OCI-M2 (cell line): ENCODE data around the gene SPECC1.
A peak's percentile ranks its signal among the peaks of the same experiment; 100 is the strongest.

Source experiments
- DNase-seq: peaks from one replicate; lab custom pipeline; 2025; ENCODE audit not compliant: unreplicated experiment; lab: John Stamatoyannopoulos, UW

The SPECC1 gene

GRCh38 chr17:20121359-20122253, 112.4 kb downstream of the SPECC1 start:
- no peak for DNase-seq

GRCh38 chr17:20122254-20122879, 113.2 kb downstream of the SPECC1 start:
- DNase-seq: no peak

DNA sequence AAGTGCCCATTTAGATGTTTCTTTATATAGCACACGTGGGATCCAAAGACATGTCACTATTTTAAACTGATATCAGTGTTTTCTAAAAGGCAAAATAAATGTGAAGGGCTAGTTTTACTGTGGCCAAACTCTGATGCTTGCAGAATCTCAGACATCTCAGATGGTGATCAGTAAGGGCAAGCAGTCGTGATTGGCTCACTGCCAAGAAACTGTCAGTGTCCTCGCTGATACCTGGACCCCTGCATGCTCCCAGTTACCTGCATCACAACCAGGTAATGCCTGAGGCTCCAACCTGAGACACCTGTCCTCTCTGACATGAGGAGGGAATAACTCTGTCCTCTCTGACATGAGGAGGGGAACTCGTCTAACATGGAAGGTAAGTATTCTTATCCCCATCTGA, 114.0 kb downstream of the SPECC1 start:
- DNase-seq: no peak

- no peak for DNase-seq
Measured at GRCh38 chr17:20125724-20126123, 116.6 kb downstream of the SPECC1 start.

DNA sequence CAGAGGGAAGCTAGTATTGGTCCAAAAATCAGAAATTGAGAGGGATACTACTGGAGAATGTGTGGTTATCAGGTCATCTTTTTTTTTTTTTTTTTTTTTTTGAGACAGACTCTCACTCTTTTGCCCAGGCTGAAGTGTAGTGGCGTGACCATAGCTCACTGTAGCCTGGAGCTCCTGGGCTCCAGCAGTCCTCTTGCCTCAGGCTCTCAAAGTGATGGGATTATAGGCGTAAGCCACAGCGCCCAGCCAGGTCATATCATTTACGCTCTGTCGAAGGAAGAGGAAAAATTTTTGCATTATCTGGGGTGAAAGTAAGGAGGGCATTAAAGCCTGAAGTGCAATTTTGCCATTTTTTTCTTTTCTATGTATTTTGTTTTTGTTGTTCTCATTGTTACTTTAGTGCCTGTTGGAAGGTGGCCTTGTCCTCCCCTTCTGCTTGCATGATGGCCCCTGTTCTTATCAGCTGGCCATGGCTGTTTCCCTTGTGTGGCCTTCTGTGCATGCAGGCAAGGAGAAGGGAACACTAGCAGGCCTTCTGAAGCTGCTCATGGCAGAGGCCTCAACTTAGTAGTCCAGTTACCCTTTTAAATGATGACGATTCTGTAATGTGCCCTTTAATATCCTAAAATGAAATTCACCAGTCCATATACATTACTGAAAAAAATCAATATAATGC, 118.3 kb downstream of the SPECC1 start:
- no peak for DNase-seq

DNA sequence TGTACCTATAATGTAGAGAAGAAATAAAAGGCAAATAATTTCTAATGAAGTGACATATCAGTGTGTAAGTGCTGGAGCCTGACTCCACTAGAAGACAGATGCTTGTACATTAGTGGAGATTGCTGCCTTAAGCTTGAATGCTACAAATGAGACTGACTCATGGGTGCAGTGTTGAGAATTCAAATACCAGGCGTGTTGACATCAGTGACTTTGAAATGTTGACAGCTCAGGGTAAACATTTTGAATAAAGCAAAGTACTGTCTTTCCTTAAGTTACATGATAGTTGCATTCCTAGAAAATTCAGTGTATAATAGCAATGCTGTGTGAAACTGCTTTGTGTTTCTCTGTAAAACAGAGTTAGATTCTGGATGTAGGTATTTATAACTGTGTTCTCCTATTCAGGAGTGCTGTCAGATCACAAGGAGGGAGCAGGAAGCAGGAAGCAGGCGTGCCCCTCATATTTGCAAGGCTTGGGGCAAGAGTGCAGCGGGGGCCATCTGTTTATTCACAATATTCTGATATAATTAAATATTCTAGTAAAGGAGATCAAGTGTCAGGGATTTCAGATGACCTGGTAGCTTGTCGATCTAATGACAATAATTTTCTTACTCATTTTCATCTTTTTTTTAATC, 119.0 kb downstream of the SPECC1 start:
- no peak for DNase-seq

- no peak for DNase-seq
Measured at GRCh38 chr17:20133517-20133916, 124.4 kb downstream of the SPECC1 start.

DNA sequence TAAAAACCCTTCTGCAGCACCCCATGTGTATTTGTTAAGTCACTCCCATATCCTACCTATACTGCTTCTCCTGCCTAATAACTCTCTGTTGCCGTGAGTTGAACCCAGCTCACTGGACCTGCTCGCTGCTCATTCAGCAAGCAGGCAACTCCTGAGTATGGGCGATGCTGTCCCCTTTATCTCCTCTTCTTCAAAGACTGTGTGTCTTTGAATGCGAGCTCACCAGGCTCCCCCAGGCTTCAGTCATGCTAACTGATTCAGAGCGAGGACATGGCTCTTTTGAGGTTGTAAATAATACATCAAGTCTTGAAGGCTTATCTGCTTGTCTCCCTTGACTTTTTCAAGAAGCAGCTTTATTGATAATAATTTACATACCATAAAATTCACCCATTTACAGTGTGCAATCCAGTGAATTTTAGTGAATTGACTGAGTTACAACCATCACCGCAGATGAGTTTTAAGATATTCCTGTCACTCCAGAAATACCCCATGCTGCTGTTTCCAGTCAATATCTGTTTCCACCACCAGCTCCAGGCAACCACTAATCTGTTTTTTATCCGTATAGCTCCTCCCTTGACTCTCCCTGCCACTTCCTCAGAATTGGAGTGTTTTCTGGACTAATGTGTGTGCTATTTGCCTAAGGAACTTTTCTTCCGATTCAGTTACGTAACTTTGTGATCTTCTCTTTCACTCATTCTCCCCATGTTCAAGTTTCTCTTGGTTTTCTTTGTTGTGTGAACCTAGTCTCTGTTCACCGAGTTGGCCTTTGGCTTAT, 132.2 kb downstream of the SPECC1 start:
- DNase-seq: no peak

- DNase-seq: no peak
Measured at GRCh38 chr17:20142268-20142667, 133.1 kb downstream of the SPECC1 start.

GRCh38 chr17:20143740-20144139, 134.6 kb downstream of the SPECC1 start:
- no peak for DNase-seq

DNA sequence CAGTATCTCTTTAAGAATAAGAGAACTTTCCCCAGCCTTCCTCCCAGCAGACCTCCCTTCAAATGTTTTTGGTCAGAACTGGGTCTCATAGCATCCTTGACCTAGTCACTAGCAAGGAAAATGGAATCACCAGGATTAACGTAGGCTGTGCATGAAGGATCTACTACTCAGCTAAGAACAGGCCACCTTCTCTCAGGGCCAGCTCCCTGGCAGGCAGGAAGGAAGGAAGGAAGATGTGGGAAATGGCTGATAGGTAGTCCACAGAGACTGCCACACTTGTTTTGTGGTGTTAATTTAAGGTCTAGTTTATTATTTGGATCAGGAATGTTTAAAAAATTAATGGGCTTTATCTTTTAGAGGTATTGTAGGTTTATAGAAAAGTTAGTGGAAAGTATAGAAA, 136.4 kb downstream of the SPECC1 start:
- no peak for DNase-seq

GRCh38 chr17:20149251-20149650, 140.1 kb downstream of the SPECC1 start:
- no peak for DNase-seq

- DNase-seq: no peak
Measured at GRCh38 chr17:20151174-20151573, 142.0 kb downstream of the SPECC1 start.

GRCh38 chr17:20153231-20153630, 144.1 kb downstream of the SPECC1 start:
- DNase-seq: no peak

DNA sequence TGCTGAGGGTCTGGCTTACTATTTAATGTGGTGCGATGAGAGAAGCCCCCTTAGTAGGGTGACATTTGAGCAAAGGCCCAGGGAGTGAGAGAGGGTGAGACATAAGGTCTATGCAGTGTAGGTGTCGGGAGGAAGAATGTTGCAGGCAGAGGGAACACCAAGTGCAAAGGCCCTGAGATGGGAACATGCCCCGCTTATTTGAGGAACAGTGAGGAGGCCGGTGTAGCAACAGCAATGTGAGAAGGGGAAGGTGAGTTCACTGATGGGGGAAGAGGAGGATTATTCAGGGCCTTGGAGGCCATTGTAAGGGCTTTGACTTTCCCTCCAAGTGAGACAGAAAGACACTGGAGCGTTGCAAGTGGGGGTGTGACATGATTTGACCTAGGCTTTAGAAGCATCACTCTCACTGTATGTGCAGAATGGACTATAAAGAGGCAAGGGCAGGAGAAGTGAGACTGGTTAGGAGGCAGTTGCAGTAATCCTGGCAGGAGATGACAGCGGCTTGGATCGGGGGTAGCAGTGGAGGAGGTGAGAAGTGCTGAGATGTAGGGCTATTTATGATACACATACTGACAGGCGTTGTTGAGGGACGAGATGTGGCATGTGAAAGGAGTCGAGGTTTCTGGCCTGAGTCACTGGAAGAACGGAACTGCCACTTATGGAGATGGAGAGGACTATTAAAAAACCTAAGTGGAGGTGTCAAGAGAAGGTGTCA, 145.3 kb downstream of the SPECC1 start:
- no peak for DNase-seq

DNA sequence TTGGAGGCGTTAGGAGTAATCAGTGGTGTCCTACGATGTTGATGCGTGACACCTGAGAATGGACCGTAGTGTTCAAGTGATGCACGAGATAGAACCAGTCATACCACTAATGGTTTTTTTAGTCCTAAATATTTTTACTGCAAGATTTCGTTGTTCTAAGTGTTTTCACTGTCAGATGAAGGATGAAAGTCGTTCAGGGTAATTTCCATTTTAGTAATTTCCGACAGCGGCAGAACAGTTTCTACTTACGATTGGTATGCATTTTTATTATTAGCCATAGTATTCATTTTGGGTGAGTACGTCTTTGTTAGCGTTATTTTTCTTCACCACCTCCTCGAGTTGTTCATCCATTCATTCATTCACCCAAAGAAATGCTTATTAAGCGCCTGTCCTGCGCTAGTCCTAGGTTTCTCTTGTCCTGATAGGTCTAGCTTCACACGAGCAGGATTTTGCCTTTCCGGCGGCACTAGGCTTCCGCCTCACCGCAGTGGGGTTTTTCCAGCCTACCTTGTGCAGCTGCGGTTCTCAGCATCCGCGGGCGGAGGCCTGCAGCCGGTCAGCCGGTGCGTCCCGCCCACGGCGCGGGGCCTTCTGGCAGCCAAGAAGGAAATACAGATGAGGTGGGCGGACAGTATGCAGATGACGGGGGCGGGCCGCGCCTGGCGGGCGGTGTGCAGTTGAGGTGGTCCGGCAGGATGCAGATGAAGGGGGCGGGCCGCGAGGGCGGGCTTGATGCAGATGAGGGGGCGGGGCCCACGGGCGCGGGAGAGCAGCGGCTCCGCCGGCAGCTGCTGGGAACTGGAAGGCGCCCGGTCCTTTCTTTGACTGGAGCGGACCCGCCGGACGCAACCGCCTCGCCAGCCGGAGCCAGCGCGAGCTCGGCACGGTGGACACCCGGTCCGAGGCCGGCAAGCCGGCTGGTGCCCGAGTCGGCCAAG, 146.4 kb downstream of the SPECC1 start:
- DNase-seq: peak; percentile 62

GRCh38 chr17:20156196-20157000, 147.2 kb downstream of the SPECC1 start:
- DNase-seq: no peak

DNA sequence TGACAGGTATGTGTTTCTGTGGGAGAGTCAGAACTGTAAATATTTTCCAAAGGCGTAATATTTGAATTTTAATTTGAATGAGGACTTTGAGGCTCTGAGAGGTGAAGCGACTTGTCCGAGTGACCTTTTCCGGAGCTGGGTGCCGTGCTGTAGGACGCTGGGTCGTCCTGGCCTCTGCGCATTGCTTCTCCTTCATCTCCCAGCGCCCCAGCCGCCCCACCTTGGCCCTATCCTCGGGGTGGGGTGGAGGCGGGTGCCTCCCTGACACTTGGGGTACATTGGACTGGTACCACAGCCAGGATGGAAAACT, 147.8 kb downstream of the SPECC1 start:
- DNase-seq: no peak
